CD14-positive monocyte (primary cell): ENCODE results near the gene IRF2. TPM values are rescaled to one million over a fixed set of nuclear protein-coding genes. Genes with fewer than 3 reads are reported as not detected.

Experiments used
- DNase-seq, 3 donors: peaks; one replicate each; pipeline ENCODE4 v3.0.0-alpha.2; 2011 to 2022
- H2AFZ ChIP-seq: 2 replicates; pipeline ENCODE4 v1.6.0; 2012; ENCODE audit warnings: mild to moderate bottlenecking, low read depth, low read length, inconsistent platforms; ENCODE audit not compliant: insufficient read depth, poor library complexity, severe bottlenecking
- H3K27ac ChIP-seq, 2 donors: 1 replicate in 1 of 2; 2 replicates in 1 of 2; pipeline ENCODE4 v1.5.1; 2012 to 2013; ENCODE audit warnings: low read length in 2 of 2, control low read depth in 1 of 2, inconsistent platforms in 1 of 2, low read depth in 1 of 2, mild to moderate bottlenecking in 1 of 2
- H3K27me3 ChIP-seq, 2 donors: one replicate each; pipeline versions ENCODE4 v1.6.0 to v1.6.1; 2011 to 2013; ENCODE audit warnings: low read length in 2 of 2; ENCODE audit not compliant: control insufficient read depth in 2 of 2, insufficient read depth in 2 of 2
- H3K36me3 ChIP-seq, 2 donors: replicated peaks in 1 of 2; 1 replicate in 1 of 2; 2 replicates in 1 of 2; pipeline versions ENCODE4 v1.5.1 to v1.6.1; 2012 to 2013; ENCODE audit warnings: low read length in 2 of 2, control low read depth in 1 of 2, inconsistent platforms in 1 of 2, mild to moderate bottlenecking in 1 of 2; ENCODE audit not compliant: insufficient read depth in 2 of 2, control insufficient read depth in 1 of 2
- H3K4me1 ChIP-seq, 2 donors: 1 replicate in 1 of 2; 2 replicates in 1 of 2; pipeline versions ENCODE4 v1.5.1 to v1.6.1; 2012 to 2013; ENCODE audit warnings: low read length in 2 of 2, control low read depth in 1 of 2, inconsistent platforms in 1 of 2, mild to moderate bottlenecking in 1 of 2, moderate library complexity in 1 of 2; ENCODE audit not compliant: insufficient read depth in 2 of 2, control insufficient read depth in 1 of 2
- H3K4me2 ChIP-seq: replicated peaks from 2 replicates; pipeline ENCODE3; 2012; ENCODE audit warnings: low read length, moderate library complexity, mild to moderate bottlenecking; ENCODE audit not compliant: poor library complexity, severe bottlenecking; ENCODE audit errors: extremely low read depth
- H3K4me3 ChIP-seq, 3 experiments: fragments of 200-600 bp in 1 of 3; sonication (generic) in 1 of 3; replicated peaks in 1 of 3; 1 replicate in 2 of 3; 2 replicates in 1 of 3; pipeline ENCODE4 v1.5.1; 2011 to 2013; ENCODE audit warnings: low read length in 3 of 3, mild to moderate bottlenecking in 3 of 3, control low read depth in 2 of 3, low read depth in 2 of 3, inconsistent platforms in 1 of 3, moderate library complexity in 1 of 3
- H3K79me2 ChIP-seq: 2 replicates; pipeline ENCODE4 v1.6.0; 2012; ENCODE audit warnings: mild to moderate bottlenecking, control low read depth, inconsistent platforms, low read length, moderate library complexity; ENCODE audit not compliant: insufficient read depth
- H3K9ac ChIP-seq: 2 replicates; pipeline ENCODE4 v1.6.0; 2017; ENCODE audit warnings: low read length, mild to moderate bottlenecking; ENCODE audit not compliant: insufficient read depth, poor library complexity, severe bottlenecking
- H3K9me3 ChIP-seq, 2 donors: replicated peaks in 1 of 2; 1 replicate in 1 of 2; 2 replicates in 1 of 2; pipeline versions ENCODE4 v1.5.1 to v1.6.1; 2012 to 2013; ENCODE audit warnings: low read length in 2 of 2, control low read depth in 1 of 2; ENCODE audit not compliant: control insufficient read depth in 1 of 2, insufficient read depth in 1 of 2
- H4K20me1 ChIP-seq: 2 replicates; pipeline ENCODE4 v1.6.0; 2012; ENCODE audit warnings: mild to moderate bottlenecking, low read length, control low read depth, moderate library complexity; ENCODE audit not compliant: insufficient read depth
- H3K27ac Mint-ChIP-seq, 7 donors: one replicate each; pipeline ENCODE4 v1.8.0; 2020; ENCODE audit warnings: mild to moderate bottlenecking in 7 of 7, mixed read lengths in 7 of 7, moderate library complexity in 6 of 7, inconsistent platforms in 2 of 7
- H3K27me3 Mint-ChIP-seq, 3 donors: one replicate each; pipeline ENCODE4 v1.8.0; 2021 to 2022; ENCODE audit warnings: low read depth in 3 of 3, mild to moderate bottlenecking in 3 of 3, mixed read lengths in 3 of 3, moderate library complexity in 3 of 3, inconsistent platforms in 1 of 3
- H3K36me3 Mint-ChIP-seq, 2 donors: one replicate each; pipeline ENCODE4 v1.8.0; 2020; ENCODE audit warnings: mixed read lengths in 2 of 2, inconsistent platforms in 1 of 2, mild to moderate bottlenecking in 1 of 2
- H3K4me1 Mint-ChIP-seq: one replicate; pipeline ENCODE4 v1.8.0; 2020; ENCODE audit warnings: mild to moderate bottlenecking, mixed read lengths
- H3K4me3 Mint-ChIP-seq, 2 donors: one replicate each; pipeline ENCODE4 v1.8.0; 2020; ENCODE audit warnings: mild to moderate bottlenecking in 2 of 2, mixed read lengths in 2 of 2, moderate library complexity in 1 of 2
- H3K9me3 Mint-ChIP-seq, 7 donors: one replicate each; pipeline ENCODE4 v1.8.0; 2020 to 2022; ENCODE audit warnings: mixed read lengths in 7 of 7, mild to moderate bottlenecking in 6 of 7, moderate library complexity in 6 of 7, inconsistent platforms in 2 of 7
- CTCF ChIP-seq: fragments of 200-600 bp; IDR thresholded peaks from one replicate; pipeline ENCODE4 v1.8.0; 2022; ENCODE audit warnings: antibody characterized with exemption, mild to moderate bottlenecking
- WGBS: methylation state at CpG from one replicate; pipeline ENCODE4 v1.1.5; 2013; ENCODE audit warnings: missing lambda C conversion rate; ENCODE audit not compliant: insufficient coverage; 5-methylcytosine and 5-hydroxymethylcytosine counted together
- intact Hi-C, 2 donors: fragments of 100-400 bp; cut with micrococcal nuclease; formaldehyde crosslinking; loops; one replicate each; pipeline versions ENCODE4 v1.15.0 to v1.15.1; 2023
- polyA plus RNA-seq, 3 donors: library from polyadenylated mRNA; depleted of rRNA in 1 of 3; unstranded in 2 of 3; stranded (reverse) in 1 of 3; fragments of 300-500 nt in 2 of 3; fragments of >200 nt in 1 of 3; fragmentation: Illumina TruSeq in 2 of 3; gene quantifications; 1 replicate in 2 of 3; 2 replicates in 1 of 3; pipeline ENCODE4 v1.2.3, GENCODE V29; 2012 to 2021

Gene IRF2
- polyA plus RNA-seq, 3 donors, result 51.3 to 76.8 (median 56.1) TPM

GRCh38 chr4:184371390-184371787 is 103.0 kb downstream of the IRF2 start:
- H3K4me1 Mint-ChIP-seq, result peaks cover 24% of the 10 kb centered on the region
- peaks cover 9 to 14% of the 10 kb centered on the region in 2 donors for H3K4me1 ChIP-seq
- H3K36me3 Mint-ChIP-seq, result peaks cover 8 to 10% of the 10 kb centered on the region in 2 donors
- H4K20me1 ChIP-seq, result no peaks in the 10 kb centered on the region
- H3K36me3 ChIP-seq, result no peaks in the 10 kb centered on the region
- H3K27me3 ChIP-seq, result no peaks in the 10 kb centered on the region
- no peaks in the 10 kb centered on the region for H3K27me3 Mint-ChIP-seq
- intact Hi-C loops, result no loop called here
- H3K4me3 Mint-ChIP-seq, result no peak overlapping the region
- 83% methylated on average over 12 of the region's 12 CpGs for WGBS
- no peak overlapping the region for H2AFZ ChIP-seq
- peaks cover 8 to 13% (median 9%) of the 10 kb centered on the region in 7 donors for H3K9me3 Mint-ChIP-seq
- H3K4me3 ChIP-seq, result no peak overlapping the region
- no peak for DNase-seq
- no peaks in the 10 kb centered on the region for H3K79me2 ChIP-seq
- H3K27ac Mint-ChIP-seq, result peak overlapping the region in 1 of 7 donors; percentile 26
- H3K9me3 ChIP-seq, result peaks cover 0 to 8% of the 10 kb centered on the region in 2 donors
- no peak overlapping the region for H3K9ac ChIP-seq
- H3K27ac ChIP-seq, result no peak overlapping the region
- TF ChIP-seq CTCF, result no peak
- no peak overlapping the region for H3K4me2 ChIP-seq

DNA sequence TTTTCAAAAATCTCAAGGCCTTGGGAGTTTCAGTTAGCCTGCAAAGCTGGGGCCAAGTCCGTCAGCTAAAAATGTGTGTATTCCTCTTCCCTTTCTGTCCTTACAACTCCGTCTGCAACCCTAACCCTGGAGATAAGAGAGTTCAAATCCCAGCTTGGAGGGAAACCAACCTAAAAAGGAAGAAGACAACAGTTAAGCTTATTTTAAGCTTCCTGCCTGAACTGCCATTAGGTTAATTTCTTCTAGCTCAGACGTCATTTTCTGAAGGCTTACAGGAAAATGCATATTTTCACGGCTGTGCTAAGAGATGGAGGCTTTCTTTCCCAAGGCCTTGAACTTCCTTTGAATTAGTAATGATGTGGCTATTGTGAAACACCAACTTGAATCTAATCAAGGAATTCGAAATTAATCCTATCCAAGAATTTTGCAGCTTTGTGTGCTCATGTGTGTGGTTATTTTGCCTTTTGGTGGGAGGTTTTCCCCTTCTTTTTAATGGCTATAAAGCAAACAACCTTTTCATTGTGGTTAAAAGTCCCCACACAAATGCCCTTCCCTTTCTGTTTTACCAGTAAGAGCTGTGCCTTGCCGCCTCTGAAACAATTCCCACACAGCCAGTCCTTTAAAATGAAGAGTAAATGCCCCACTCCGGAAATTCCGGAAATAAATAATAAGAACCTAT is 103.5 kb downstream of the IRF2 start:
- Histone ChIP-seq H3K4me3 (no peak overlapping the region), H3K4me1 (peaks cover 9 to 14% of the 10 kb centered on the region in 2 donors), H3K79me2 (no peaks in the 10 kb centered on the region), H3K36me3 (no peaks in the 10 kb centered on the region), H4K20me1 (no peaks in the 10 kb centered on the region), H3K27me3 (no peaks in the 10 kb centered on the region), H3K27ac (peak overlapping the region in 1 of 2 donors; percentile 2), H2AFZ (peak overlapping the region; percentile 45), H3K9ac (no peak overlapping the region), H3K4me2 (no peak overlapping the region), H3K9me3 (peaks cover 0 to 3% of the 10 kb centered on the region in 2 donors)
- DNase-seq, result no peak
- 100% methylated on average over 1 of the region's 8 CpGs for WGBS
- peaks cover 23% of the 10 kb centered on the region for H3K4me1 Mint-ChIP-seq
- no peak for TF ChIP-seq CTCF
- peaks cover 5 to 8% of the 10 kb centered on the region in 2 donors for H3K36me3 Mint-ChIP-seq
- H3K27ac Mint-ChIP-seq, result peak overlapping the region in 2 of 7 donors; percentile 26 to 45
- H3K4me3 Mint-ChIP-seq, result no peak overlapping the region
- intact Hi-C loops, result no loop called here
- no peaks in the 10 kb centered on the region for H3K27me3 Mint-ChIP-seq
- H3K9me3 Mint-ChIP-seq, result peaks cover 3 to 8% (median 6%) of the 10 kb centered on the region in 7 donors
